ENCODE measurements around the gene RUSC2. TPM values are rescaled to one million over a fixed set of nuclear protein-coding genes. Genes with fewer than 3 reads are reported as not detected.

RUSC2 gene
- total and polyA plus RNA-seq, 2 of the 13 experiments (the other 11 are each of a cell fraction or from before 2014, with no cell fraction given) = 2.8 to 3.3 TPM

- Histone ChIP-seq H4K20me1 (ENCODE audit: insufficient read depth, low read length) (no peaks in the 10 kb centered on the region), H3K9ac (ENCODE audit: insufficient read depth, low read depth, low read length) (no peak overlapping the region), H3K27me3 (ENCODE audit: control insufficient read depth in 1 of 2, insufficient read depth in 2 of 2, low read length in 2 of 2) (no peaks in the 10 kb centered on the region), H3K4me3 (replicated peaks in 1 of 3; ENCODE audit: insufficient read depth in 1 of 3, low read depth in 2 of 3, low read length in 3 of 3) (no peak overlapping the region), H3K27ac (ENCODE audit: extremely low read length, insufficient read depth, low read length) (no peak overlapping the region), H3K4me2 (ENCODE audit: low read depth, low read length) (no peak overlapping the region), H3K4me1 (ENCODE audit: insufficient read depth, low read length) (peaks cover 13% of the 10 kb centered on the region), H2AFZ (ENCODE audit: low read length) (no peak overlapping the region), H3K79me2 (ENCODE audit: insufficient read depth, low read length) (no peaks in the 10 kb centered on the region), H3K9me3 (ENCODE audit: low read length) (no peaks in the 10 kb centered on the region), H3K36me3 (replicated peaks in 1 of 2; ENCODE audit: control insufficient read depth in 1 of 2, insufficient read depth in 2 of 2, low read length in 2 of 2) (no peaks in the 10 kb centered on the region)
- no peak for DNase-seq (ENCODE audit: low spot score)
- BruUV-seq (replicated peaks) = no TSS peak
- no peak for ATAC-seq
- CTCF ChIA-PET (ENCODE audit: low intra/inter-chr PET ratio, low total read pairs) = no interaction called here
- intact Hi-C loops (cut with micrococcal nuclease; ENCODE audit: unreplicated experiment) (no loop called here), in situ Hi-C loops (cut with HindIII; ENCODE audit: extremely low pct_ligation_motif_present, low pct_unique_long_range_greater_than_20kb) (no loop called here)
- no peak for TF ChIP-seq CENPT (CRISPR knock-in tag; IDR thresholded peaks at IDR 0.05; ENCODE audit: low read depth)
- WGBS (ENCODE audit: low lambda C conversion rate) = 93% methylated on average over 2 of the region's 3 CpGs
- POLR2A ChIA-PET = no interaction called here
- FAIRE-seq = no peak
Measured at GRCh38 chr9:35537913-35538312, 48.0 kb downstream of the RUSC2 start.

- Histone ChIP-seq H3K27me3 (ENCODE audit: control insufficient read depth in 1 of 2, insufficient read depth in 2 of 2, low read length in 2 of 2) (no peaks in the 10 kb centered on the region), H3K79me2 (ENCODE audit: insufficient read depth, low read length) (no peaks in the 10 kb centered on the region), H4K20me1 (ENCODE audit: insufficient read depth, low read length) (no peaks in the 10 kb centered on the region), H2AFZ (ENCODE audit: low read length) (no peak overlapping the region), H3K4me2 (ENCODE audit: low read depth, low read length) (no peak overlapping the region), H3K9ac (ENCODE audit: insufficient read depth, low read depth, low read length) (no peak overlapping the region), H3K4me3 (replicated peaks in 1 of 3; ENCODE audit: insufficient read depth in 1 of 3, low read depth in 2 of 3, low read length in 3 of 3) (no peak overlapping the region), H3K36me3 (replicated peaks in 1 of 2; ENCODE audit: control insufficient read depth in 1 of 2, insufficient read depth in 2 of 2, low read length in 2 of 2) (no peaks in the 10 kb centered on the region), H3K9me3 (ENCODE audit: low read length) (no peaks in the 10 kb centered on the region), H3K27ac (ENCODE audit: extremely low read length, insufficient read depth, low read length) (no peak overlapping the region), H3K4me1 (ENCODE audit: insufficient read depth, low read length) (peaks cover 13% of the 10 kb centered on the region)
- ChIA-PET POLR2A (no interaction called here), CTCF (ENCODE audit: low intra/inter-chr PET ratio, low total read pairs) (no interaction called here)
- intact Hi-C loops (cut with micrococcal nuclease; ENCODE audit: unreplicated experiment) (no loop called here), in situ Hi-C loops (cut with HindIII; ENCODE audit: extremely low pct_ligation_motif_present, low pct_unique_long_range_greater_than_20kb) (no loop called here)
- no peak for TF ChIP-seq HNF1B (CRISPR knock-in tag; IDR thresholded peaks at IDR 0.05)
- TF ChIP-seq CHD4 (IDR thresholded peaks at IDR 0.05; ENCODE audit: borderline replicate concordance, low read length) = no peak
- no peak for TF ChIP-seq ZHX2 (IDR thresholded peaks at IDR 0.05; ENCODE audit: low read depth)
- TF ChIP-seq ZHX2 (CRISPR knock-in tag; IDR thresholded peaks at IDR 0.05; ENCODE audit: borderline replicate concordance) = no peak
- no peak for TF ChIP-seq RXRA (CRISPR knock-in tag; IDR thresholded peaks at IDR 0.05)
- no peak for TF ChIP-seq ZNF550 (CRISPR knock-in tag; IDR thresholded peaks at IDR 0.05; ENCODE audit: borderline replicate concordance)
- no peak for TF ChIP-seq ZBTB7A (CRISPR knock-in tag; IDR thresholded peaks at IDR 0.05)
- TF ChIP-seq TOPORS (CRISPR knock-in tag; IDR thresholded peaks at IDR 0.05) = no peak
- no peak for TF ChIP-seq HDAC1 (CRISPR knock-in tag; IDR thresholded peaks at IDR 0.05)
- ATAC-seq (no peak), FAIRE-seq (no peak), DNase-seq (ENCODE audit: low spot score) (no peak)
- 93% methylated on average over 13 of the region's 18 CpGs for WGBS (ENCODE audit: low lambda C conversion rate)
- no TSS peak for BruUV-seq (replicated peaks)
Measured at GRCh38 chr9:35538361-35539234, 48.7 kb downstream of the RUSC2 start.
